HG02678 (cell line): Measurements from ENCODE around the gene SRF.
A peak's percentile ranks its signal among the peaks of the same experiment; 100 is the strongest.

ENCODE experiments used
- ATAC-seq: cut with Tn5 transposase; IDR thresholded peaks from one replicate; pipeline ENCODE4 v1.9.1; 2021; ENCODE audit warnings: mild to moderate bottlenecking, moderate library complexity; ENCODE audit not compliant: unreplicated experiment

Gene SRF

DNA sequence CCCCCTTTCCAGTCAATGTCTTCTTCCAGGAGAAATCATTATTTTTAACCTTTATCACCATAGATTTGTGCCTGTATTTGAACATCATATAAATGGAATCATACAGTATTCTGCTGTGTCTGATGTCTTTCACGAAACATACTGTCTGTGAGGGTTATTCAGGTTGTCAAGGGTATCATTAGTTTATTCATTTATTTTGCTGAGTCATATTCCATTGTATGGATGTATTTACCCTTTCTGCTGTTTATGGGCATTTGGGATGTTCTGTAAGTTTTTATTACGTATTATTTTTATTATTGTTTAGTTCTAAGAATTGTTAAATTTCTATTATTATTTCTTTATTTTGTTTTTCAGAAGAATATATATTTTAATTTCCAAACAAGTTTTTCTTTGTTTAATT is 36.2 kb downstream of the SRF start:
- ATAC-seq, result no peak

DNA sequence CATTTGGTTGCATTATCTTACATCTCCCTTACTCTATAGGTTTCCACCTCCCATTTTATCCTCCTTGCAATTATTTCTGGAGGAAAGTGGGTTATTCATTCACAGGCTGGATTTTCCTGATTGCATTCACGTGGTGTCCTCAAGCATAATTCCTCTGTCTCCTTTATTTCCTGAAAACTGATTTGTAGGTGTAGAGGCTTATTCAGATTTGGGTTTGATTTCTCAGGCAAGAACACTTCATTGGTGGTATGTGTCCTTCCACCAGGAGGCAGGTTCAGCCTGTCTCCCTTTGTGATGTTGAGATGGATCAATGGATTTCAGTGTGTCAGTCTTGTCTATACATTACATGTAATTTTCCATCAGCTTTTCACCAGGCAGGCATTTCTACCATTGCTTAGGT is 40.9 kb downstream of the SRF start:
- ATAC-seq, result no peak

DNA sequence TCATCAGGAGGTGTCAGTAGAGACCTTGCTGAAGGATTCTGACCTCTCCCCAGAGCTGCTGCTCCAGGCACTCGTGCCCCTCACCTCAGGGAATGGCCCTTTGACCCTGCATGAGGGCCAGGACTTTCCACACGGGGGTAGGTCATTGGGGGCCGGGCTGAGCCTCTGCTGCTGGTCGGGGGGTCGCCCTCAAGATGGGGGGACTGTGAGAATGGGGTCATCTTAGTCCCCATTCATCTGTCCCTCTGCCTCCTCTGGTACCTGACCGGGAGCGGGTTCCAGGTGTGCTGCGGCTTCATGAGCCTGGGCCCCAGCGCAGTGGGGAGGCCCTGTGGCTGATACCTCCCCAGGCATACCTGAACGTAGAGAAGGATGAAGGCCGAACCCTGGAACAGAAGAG is 42.4 kb downstream of the SRF start:
- no peak for ATAC-seq

DNA sequence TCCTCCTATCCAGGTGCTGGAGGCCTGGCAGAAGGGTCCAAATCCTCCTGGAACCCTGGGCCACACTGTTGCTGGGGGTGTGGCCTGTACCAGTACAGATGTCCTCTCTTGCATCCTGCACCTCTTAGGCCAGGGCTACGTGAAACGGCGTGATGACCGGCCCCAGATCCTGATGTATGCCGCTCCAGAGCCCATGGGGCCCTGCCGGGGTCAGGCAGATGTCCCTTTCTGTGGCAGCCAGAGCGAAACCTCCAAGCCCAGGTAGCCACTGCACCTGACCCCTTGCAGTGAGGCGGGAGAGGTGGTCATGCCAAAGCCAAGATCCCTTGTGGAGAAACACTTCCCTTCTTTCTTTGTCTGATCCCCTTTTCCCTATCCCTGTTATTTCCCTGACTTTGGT is 44.0 kb downstream of the SRF start:
- ATAC-seq, result no peak

DNA sequence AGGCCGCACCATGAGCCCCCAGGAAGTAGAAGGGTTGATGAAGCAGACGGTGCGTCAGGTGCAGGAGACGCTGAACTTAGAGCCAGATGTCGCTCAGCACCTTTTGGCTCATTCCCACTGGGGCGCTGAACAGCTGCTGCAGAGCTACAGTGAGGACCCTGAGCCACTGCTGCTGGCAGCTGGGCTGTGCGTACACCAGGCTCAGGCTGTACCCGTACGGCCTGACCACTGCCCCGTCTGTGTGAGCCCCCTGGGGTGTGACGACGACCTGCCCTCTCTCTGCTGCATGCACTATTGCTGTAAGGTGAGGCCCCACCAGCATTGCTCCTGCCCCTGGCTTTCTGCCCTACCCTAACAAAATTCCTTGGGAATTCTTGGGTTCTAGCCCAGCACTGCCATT is 45.1 kb downstream of the SRF start:
- ATAC-seq, result no peak

DNA sequence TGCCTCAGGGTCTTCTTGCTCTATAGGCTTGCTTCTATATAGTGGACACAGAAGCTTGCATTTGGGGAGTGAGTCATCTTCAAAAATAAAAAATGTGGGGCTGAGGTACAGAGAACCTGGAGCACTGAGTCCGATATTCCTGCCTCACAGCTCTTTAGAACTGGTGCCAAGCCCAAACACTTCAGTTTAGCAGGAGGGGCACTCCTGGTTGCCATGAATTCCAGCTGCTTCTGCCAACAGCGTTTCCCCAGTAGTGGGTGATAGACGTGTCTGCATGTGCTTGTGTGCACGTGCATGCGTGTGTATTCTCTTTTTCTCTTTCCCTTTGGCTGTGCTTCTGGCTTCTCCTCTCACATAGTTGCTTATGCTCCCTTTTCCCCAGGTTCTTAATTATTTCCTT is 46.3 kb downstream of the SRF start:
- no peak for ATAC-seq

DNA sequence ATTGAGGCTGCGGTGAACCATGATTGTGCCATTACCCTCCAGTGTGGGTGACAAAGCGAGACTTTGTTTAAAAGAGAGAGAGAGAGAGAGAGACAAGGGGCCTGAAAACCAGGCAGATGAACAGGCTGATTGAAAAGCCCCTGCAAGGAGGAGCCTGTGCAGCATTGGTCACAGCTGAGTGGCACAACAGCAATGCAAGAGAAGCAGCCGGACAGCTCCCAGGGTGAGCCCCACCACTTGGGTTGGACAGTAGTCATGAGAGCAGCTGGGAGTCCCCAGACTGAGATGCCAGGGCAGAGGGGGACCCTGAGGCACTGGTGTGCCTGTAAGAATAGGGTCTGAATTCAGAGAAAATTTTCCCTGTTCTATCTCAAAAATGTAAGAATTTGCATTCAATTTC is 48.0 kb downstream of the SRF start:
- no peak for ATAC-seq

DNA sequence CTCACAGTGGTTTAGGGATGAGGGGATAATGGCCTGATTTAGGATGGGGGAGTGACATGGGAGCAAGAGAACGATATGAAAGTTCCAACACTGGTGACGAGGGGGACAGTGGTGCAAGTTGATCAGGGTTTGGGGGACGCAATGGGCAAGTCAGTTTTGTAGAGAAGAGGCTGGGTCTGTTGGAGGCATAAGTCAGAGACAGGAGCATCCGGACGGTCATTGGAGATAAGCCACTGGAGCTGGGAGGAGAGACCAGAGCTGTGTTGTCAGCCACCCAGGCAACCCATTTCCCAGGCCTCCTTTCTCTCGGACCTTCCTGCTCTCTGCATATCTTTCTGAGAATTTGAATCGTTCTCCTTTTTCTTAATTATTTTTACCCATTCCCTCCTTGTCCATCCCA is 48.7 kb downstream of the SRF start:
- no peak for ATAC-seq

DNA sequence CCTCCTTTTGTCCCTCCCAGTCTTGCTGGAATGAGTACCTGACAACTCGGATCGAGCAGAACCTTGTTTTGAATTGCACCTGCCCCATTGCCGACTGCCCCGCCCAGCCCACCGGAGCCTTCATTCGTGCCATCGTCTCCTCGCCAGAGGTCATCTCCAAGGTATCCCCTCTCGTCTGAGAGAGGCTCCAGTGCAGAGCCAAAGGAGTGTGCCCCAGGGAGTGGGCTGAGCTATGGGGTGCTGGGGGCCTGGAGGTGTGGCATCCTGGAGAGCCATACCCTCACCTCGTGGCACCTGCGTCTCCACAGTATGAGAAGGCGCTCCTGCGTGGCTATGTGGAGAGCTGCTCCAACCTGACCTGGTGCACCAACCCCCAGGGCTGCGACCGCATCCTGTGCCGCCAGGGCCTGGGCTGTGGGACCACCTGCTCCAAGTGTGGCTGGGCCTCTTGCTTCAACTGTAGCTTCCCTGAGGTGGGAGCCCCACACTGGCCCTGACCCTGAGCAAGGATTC is 49.4 kb downstream of the SRF start:
- ATAC-seq, result no peak

DNA sequence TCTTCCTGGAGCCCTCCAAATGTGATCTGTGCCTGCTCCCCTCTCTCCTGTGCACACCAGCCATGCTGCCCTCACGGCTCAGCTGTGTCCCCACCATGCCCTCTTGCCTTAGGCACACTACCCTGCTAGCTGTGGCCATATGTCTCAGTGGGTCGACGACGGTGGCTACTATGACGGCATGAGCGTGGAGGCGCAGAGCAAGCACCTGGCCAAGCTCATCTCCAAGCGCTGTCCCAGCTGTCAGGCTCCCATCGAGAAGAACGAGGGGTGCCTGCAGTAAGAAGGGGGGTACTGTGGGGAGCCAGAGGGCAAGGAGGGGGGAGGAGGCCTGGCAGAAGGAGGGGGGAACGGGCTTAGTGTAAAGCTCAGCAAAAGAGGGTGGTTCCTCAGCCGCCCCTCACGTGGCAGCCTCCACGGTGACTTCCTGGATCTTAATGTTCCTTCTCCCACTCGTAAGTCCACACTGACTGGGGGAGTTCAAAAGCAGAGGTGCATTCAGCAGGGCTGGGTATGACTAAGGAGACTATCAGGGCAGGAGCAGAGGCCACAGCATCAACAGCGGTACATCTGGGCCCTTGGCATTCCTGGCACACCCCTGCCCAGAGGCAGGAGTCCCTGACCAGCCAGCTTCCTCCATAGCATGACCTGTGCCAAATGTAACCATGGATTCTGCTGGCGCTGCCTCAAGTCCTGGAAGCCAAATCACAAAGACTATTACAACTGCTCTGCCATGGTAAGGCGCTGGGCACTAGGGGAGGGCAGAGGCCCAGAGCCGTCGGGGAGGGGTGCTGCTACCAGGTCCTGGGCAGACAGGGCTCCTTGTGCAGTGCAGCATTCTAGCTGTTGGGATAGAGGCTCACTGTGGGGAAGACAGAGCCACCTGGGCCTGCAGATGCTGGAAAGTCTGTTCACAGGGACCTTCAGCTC is 50.2 kb downstream of the SRF start:
- no peak for ATAC-seq

DNA sequence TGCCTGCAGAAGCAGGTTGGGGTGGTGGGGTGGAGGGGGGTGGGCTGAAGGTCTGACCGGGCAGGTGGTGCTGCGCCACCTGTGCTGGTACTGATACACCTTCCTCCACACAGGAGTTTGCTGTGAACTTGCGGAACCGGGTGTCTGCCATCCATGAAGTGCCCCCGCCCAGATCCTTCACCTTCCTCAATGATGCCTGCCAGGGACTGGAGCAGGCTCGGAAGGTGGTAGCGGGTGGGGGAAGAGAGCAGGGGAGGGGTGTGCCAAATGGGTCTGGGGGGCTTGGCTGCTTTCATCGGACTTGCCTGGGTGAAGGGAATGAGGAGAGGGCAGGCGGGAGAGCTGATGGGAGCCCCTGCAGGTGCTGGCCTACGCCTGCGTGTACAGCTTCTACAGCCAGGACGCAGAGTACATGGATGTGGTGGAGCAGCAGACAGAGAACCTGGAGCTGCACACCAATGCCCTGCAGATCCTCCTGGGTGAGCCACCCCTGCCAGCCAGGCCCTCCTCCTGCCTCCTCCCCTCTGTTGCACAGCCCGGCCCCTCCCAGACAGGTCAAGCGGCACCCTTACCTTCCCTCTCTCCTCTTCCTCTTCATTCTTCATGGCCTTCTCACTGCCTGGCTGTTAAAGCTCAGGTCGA is 51.5 kb downstream of the SRF start:
- no peak for ATAC-seq

DNA sequence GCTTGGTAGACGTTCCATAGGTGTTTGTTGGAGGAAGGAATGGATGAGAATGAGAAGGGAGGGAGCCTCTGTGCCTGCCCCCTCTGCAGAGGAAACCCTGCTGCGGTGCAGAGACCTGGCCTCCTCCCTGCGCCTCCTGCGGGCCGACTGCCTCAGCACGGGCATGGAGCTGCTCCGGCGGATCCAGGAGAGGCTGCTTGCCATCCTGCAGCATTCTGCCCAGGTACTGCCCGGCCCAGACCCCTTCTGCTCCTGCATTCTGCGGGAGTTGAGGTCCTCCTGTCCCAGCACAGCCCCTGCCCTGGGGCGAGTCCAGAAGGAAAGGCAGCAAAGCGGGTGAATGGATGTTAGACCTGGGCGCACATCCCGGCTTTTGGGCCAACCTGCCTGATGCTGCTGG is 52.1 kb downstream of the SRF start:
- ATAC-seq, result no peak

DNA sequence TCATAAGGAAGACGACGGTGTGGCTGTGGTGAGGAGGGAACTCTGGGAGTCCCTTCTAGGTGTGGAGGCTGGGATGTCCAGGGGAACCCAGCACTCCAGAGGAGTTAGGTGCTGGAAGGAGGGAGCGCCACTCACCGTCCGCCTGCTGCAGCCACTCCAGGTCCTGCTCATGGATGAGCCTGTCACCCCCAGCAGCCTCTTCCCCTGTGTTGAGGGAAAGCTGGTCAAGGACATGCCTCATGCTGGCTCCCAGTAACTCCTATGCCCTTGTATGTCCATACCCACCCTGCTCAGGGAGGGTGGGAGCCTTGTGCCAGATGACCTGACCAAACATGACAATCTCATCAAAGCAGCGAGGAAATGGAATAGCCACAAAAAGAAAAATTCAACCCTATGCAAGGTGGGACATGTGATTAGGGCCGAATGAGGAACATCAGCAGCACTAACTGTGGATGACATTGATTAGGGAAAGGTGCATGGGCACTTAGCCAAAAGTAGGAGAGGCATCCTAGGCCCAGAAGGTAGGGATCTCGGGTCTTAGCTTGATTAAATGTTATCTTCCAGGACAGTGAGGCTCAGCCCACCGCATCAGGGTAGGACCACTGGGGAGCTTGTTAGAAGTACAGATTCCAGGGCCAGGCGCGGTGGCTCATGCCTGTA is 55.3 kb downstream of the SRF start:
- ATAC-seq, result no peak

DNA sequence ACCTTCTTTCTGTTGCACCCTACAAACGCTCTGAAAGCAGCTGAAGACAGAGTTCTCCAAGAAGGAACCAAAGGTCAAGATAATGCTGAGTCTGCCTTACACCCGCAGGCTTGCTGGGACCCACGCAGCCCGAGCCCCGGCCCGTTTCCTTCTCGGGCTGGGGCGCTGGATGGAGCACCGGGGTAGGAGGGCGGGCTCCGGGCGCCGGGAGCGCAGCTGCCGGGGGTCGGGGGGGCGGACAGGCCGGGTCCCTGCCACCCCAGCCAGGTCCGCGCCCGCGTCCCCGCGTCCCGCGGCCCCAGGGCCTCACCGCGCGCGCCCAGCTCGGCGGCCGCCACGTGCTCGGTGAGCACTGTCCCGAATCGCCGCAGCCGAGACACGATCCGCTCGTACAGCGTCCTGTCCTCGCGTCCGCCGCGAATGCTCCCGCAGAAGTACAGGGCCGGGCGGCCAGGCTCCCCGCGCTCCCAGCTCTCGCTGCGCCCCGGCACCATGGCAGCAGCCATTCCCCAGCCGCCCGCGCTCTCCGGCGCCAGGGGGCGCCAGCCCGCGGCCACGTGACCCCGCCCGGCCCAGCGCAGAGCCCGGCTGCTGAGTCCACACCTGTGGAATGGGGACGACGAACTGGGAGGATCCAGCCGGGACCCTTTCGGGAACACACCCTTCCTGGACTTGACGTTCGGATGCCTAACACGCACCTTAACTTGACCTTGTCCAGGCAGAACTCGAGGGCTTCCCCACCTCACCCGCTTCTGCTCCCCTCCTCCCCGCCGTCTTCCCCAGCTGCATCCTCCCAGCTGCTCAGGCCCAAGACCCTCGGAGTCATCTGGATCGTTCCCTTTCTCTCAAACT is 58.1 kb downstream of the SRF start, which contains the start of gene DNPH1:
TSS of gene DNPH1 (minus strand) at position 531 of the 852 bp plus-strand sequence. CDS start at position 506, 25 bp downstream.
- ATAC-seq, result peak; percentile 84

DNA sequence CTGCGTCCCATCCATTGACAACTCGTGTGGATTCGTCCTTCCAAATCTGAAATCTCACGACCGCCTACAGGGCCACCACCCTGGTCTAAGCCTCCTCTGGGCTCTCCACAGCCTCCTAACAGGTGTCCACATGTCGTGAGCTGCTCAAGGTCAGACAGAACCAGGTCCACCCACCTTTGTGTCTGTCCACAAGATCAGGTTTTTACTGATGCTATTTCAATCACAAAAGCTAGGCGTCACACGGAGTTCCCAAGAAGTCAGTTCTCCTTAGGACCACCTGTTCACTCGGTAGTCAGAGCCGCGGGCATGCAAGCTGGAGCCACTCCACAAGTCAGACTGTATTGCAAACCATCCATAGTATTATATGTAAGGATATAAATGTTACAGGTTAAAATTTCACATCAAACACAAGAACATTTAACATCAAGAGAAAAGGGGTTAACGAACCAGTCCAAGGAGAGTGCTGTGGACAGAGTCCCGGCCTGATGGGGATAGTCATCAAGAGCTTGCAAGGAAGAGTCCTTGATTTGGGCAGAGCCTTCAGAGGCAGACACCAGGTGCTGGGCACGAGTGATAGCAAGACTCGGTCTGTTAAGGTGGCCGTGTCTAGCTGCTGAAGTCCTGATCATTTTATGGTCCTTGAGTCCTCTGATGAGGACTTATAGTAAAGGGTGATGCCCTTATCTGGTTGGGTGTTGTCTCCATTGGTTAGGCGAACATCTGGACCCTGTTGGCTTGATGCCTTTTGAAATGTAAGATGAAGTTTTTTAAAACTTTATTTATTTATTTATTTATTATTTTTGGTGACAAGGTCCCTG is 58.9 kb downstream of the SRF start:
- ATAC-seq, result no peak

DNA sequence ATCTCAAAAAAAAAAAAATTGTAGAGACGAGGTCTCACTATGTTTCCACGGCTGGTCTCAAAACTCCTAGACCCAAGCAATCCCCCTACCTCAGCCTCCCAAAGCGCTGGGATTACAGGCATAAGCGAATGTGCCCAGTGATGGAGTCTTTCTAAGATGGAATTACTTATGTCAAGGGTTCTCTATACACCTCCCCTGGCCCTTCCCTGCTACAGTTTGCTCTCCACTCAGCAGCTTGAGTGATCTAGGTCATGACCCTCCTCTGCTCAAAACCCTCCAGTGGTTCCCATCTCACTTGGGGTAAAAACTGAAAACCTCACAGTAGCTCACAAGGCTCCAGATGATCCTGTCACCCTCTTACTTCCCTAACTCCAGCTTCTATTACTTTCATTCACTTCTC is 60.0 kb downstream of the SRF start:
- no peak for ATAC-seq
